CD4-positive, alpha-beta T cell treated with Interleukin-4 for 1 hour (primary cell): ENCODE measurements around the gene NR5A1.

Experiments
- DNase-seq, 2 donors: peaks; one replicate each; pipeline ENCODE4 v3.0.0-alpha.2; 2020 to 2022

NR5A1 gene

DNA sequence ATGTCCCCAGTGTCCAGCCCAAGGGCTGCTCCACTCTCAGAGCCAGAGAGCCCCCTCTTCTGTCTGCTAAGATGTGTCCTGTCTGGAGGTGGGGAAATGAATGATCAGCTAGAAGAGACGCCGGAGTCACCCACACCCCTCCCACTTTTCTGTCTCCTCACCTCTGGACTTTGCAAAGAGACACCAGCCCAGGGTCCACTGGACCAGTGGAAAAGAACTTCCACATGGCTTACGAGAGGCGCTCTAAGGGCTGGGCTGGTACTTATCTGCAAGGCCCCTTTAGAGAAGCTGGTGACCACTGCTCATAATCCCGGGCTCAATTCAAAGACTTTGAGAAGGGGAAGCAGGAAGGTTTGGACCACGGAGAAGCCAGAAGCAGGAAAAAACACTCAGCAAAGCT lies 9.2 kb downstream of the NR5A1 start:
- no peak for DNase-seq

- no peak for DNase-seq
Observed at GRCh38 chr9:124497441-124497840, 9.8 kb downstream of the NR5A1 start.

- DNase-seq: no peak
Observed at GRCh38 chr9:124496463-124496862, 10.7 kb downstream of the NR5A1 start.

- no peak for DNase-seq
Observed at GRCh38 chr9:124496075-124496449, 11.1 kb downstream of the NR5A1 start.

- DNase-seq: no peak
Observed at GRCh38 chr9:124495126-124496074, 11.8 kb downstream of the NR5A1 start.

GRCh38 chr9:124493794-124494479 lies 13.3 kb downstream of the NR5A1 start:
- no peak for DNase-seq

GRCh38 chr9:124493218-124493617 lies 14.0 kb downstream of the NR5A1 start:
- DNase-seq: no peak

- DNase-seq: no peak
Observed at GRCh38 chr9:124492818-124493217, 14.4 kb downstream of the NR5A1 start.

- no peak for DNase-seq
Observed at GRCh38 chr9:124491049-124491975, 15.9 kb downstream of the NR5A1 start.

DNA sequence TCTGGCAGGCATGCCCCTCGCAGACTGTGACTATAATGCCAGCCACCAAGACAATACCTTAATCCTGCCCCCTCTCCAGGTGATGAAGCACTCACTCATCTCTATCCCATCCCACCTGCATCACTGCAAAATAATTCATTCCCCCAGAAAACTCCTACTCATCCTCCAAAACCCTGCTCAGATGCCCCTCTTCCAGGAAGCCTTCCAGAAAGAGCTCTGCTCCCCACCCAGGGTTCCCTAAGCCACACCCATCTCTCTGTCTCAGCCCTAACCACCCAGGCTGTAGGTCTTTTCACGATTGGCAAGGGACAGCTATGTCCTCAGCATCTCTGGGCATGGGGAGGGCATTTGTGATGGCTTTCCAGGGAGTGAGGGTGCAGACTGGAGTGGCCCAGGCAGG lies 17.2 kb downstream of the NR5A1 start:
- no peak for DNase-seq

DNA sequence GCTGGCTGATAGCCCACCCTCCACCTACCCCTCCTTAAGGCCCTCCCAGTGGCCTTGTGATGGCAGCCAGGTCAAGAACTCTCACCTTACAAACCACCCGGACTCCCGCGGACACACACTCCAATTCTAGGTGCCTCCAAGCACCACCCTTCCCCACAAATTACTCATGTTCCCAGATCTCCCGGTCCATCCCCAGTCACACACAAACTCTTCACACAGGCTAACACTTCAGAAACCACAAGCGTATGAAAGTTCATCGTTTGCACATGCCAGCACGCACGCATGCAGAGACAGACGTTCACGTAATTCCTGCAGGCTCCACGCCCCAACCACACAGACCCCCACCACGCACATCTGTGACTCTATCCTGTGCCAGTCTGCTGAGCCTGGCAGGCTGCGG lies 18.0 kb downstream of the NR5A1 start:
- no peak for DNase-seq

- DNase-seq: no peak
Observed at GRCh38 chr9:124488641-124489210, 18.5 kb downstream of the NR5A1 start.

DNA sequence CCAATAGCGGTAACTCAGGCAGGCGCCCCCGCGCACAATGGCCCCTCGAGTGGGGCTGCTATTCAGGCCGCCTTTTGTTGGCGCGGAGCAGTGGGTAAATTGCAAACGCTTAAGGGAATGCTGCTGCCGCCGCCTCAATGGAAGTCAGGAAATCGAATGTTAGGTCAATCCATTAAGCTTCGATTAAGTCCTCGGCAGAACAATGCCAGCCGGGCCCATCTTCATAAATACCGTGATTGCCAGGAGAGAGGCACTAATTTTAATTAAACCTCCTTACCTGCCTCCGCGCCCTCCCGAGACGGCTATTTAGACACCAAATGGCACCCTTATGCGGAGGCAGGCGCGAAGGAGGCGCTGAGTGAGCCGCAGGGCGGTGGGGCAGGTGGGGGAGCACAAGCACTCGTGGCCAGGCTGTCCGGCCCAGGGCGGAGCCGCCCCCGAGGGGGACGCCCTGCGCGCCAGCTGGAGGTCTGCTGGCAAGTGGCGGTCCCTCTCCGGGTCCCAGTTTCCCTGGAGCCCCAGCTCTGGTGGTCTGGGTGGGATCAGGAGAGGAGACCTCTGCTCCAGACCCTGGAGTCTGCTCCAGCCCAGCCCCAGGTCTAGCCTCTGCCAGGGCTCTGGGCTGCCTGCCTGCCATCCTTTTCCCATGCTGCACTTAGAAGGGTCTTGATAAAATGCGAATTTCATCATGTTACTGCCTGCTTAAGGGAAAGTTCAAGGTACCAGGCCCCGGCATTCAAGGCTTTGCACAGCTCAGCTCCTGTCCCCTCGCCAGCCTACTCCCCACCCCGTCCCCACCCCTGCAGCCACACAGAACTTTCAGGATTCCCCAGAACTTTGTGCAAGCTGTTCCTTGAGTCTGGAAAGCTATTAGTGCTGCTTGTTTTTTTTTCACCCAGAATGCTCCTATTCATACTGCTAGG lies 19.7 kb downstream of the NR5A1 start:
- no peak for DNase-seq

- DNase-seq: no peak
Observed at GRCh38 chr9:124486778-124487259, 20.4 kb downstream of the NR5A1 start.

DNA sequence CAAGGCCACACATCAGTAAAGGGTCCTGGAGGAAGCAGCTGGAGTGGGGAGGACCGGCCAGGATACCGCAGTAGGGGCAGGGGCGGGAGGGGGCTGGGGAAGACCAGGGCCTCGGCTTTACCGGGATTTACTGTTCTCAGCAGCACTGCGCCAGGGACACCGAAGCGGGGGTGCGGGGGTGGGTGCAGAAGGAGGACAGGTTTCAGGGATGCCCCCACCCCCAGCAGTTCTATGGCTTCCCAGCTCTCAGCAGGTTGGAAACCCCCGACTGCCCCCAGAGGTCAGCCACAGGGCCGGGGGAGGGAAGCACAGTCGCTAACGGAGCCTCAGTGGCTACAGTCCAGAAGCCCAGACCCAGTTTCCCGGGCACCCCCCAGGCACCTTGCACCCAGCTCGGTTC lies 21.3 kb downstream of the NR5A1 start:
- no peak for DNase-seq

DNA sequence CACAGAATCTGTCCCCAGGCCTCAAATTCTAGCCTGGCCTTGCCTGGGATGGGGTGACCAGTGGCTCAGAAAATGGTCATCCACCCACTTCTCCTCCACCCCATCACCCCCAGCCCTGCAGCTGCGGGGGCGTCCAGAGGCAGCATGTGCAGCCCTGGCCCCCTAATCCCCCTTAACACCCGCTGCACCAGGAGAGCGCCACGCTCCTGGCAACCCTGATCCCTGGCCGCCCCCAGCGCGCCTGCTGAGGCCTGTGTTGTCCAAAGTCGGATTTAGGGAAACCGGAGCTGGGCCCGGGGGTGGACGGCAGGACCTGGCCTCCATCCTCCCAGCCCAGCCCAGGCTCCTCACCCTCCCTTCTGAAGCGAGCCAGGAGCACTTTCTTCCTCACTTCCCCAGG lies 22.0 kb downstream of the NR5A1 start:
- DNase-seq: no peak

DNA sequence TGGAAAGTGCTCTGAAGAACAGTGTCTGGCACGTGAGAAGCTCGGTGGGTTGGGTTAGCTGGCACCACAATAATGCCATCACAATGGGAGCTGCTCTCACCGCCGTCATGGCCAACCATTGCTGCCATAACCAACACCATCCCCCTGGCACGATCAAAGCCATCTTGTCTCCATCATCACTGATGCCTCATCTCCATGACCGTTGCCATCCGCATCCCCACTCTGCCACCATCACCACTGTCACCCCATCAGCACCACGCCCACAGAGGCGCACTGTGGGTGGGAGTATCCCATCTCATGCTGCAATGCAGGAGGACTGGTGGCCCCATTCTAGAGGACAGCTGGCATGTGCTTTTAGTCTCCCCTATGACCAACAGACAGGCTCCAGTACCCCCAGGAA lies 23.7 kb downstream of the NR5A1 start:
- DNase-seq: no peak

DNA sequence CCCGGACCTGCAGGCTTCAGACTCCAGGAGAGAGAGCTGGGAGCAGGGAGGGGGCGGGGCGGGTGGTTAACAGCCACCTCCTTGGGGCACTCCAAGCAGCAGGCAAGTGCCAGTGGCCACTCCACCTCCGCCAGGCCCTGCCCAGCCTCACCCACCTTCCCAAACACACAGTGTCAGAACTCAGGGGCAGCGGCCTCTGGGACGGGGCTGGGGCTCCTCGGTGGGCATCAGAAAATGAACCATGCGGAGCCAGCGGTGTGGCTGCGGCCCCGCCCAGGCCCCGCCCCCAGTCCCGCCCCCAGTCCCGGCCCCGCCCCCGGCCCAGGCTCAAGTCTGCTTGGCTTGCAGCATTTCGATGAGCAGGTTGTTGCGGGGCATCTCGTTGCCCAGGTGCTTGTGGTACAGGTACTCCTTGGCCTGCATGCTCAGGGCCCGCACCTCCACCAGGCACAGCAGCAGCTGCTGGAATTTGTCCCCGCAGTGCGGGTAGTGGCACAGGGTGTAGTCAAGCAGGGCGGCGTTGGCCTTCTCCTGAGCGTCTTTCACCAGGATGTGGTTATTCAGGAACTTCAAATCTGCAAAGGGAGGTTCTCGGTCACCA lies 24.7 kb downstream of the NR5A1 start:
- DNase-seq: no peak

DNA sequence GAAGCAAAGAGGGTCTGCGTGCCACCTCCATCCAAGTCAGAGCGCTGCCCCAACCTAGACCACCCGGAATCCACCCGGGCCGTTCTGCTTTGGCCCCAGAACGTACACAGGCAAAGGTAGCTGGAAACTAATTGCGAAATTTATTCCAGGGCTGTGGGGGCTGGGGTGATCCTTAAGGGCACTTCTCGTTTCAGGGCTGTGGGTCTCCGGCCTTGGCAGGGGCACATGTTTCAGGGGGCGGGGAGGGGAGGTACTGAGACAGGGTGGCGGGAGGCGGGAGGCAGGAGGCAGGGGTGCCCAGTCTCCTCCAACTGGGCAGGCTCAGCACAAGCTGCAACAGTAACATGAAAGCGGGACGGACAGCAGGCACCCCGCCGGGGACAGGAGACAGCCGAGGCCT lies 26.1 kb downstream of the NR5A1 start:
- no peak for DNase-seq

GRCh38 chr9:124480621-124480981 lies 26.6 kb downstream of the NR5A1 start:
- no peak for DNase-seq

DNA sequence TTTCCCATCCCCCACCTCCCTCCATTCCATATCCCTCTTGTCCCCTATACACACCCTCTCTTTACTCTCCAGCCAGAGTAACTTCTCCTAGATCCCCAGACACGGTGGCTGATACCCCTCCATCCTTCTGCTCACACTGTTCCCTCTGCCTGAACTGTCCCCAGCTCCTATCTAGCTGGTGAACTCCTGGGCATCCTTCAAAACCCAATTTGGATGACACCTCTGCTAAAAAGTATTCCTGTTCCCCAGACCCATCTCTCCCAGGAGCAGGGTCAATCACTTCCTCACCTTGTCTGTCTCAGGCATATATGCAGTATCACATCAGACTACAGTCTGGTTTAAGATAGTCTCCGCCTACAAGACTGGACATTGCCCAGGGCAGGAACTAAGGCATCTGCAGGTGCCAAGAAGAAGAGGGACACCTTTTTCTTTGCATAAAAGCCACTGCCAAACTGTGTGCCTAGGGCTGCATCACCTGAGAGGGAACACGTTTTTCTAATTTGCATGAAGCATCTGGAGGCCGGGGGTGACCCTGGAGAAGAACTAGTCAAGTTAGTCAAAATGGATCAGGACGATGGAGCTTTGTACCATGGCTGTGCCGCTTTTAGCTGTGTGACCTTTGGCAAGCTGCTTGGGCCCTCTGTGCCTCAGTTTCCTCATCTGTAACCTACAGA lies 27.1 kb downstream of the NR5A1 start:
- DNase-seq: no peak
